ENCODE data around the gene PMAIP1. TPM values are rescaled to one million over a fixed set of nuclear protein-coding genes. Genes with fewer than 3 reads are reported as not detected.

Gene PMAIP1
- total and polyA plus RNA-seq, 9 of the 15 experiments (the other 6 are each of a cell fraction or from before 2014, with no cell fraction given), result 8.0 to 22.9 (median 14.9) TPM

GRCh38 chr18:59871711-59872362 is 28.0 kb upstream of the PMAIP1 start:
- ATAC-seq, result peak; percentile 40; the same call in 1 of the 3 replicates
- Histone ChIP-seq H3K4me2 (ENCODE audit: insufficient read depth, low read length) (no peak overlapping the region), H2AFZ (ENCODE audit: low read depth, low read length) (0 out of 2 replicates have a peak overlapping the region, but pooled peaks have one; percentile 24), H3K27ac (ENCODE audit: extremely low read depth, low read depth, low read length) (no peak overlapping the region), H3K4me3 (no peak overlapping the region), H3K9me1 (ENCODE audit: control insufficient read depth, insufficient read depth, low read length) (no peaks in the 10 kb centered on the region), H3K9ac (ENCODE audit: insufficient read depth in 1 of 2, low read depth in 2 of 2, low read length in 2 of 2) (no peak overlapping the region), H3K79me2 (ENCODE audit: control insufficient read depth, insufficient read depth, low read length) (no peaks in the 10 kb centered on the region), H3K27me3 (ENCODE audit: control insufficient read depth in 2 of 2, insufficient read depth in 2 of 2, low read length in 2 of 2) (no peaks in the 10 kb centered on the region), H4K20me1 (replicated peaks; ENCODE audit: control insufficient read depth, insufficient read depth, low read length) (no peaks in the 10 kb centered on the region), H3K9me3 (replicated peaks; ENCODE audit: control insufficient read depth, insufficient read depth, low read depth, low read length) (no peaks in the 10 kb centered on the region), H3K36me3 (ENCODE audit: control insufficient read depth, insufficient read depth, low read length) (no peaks in the 10 kb centered on the region), H3K4me1 (replicated peaks in 1 of 2; ENCODE audit: control insufficient read depth in 2 of 2, insufficient read depth in 2 of 2, low read length in 2 of 2) (no peaks in the 10 kb centered on the region; a peak in 3 of 5 replicates)
- no peak for FAIRE-seq
- intact Hi-C loops (cut with micrococcal nuclease) (no loop called here), in situ Hi-C loops (cut with MboI) (no loop called here)
- TF ChIP-seq THRA (IDR thresholded peaks at IDR 0.05) (no peak), ZNF324 (CRISPR knock-in tag; IDR thresholded peaks at IDR 0.05) (no peak), E2F3 (CRISPR knock-in tag; IDR thresholded peaks at IDR 0.05) (no peak), LCOR (CRISPR knock-in tag; IDR thresholded peaks at IDR 0.05) (no peak), ZBTB40 (IDR thresholded peaks at IDR 0.05) (no peak), ZBTB40 (CRISPR knock-in tag; IDR thresholded peaks at IDR 0.05) (no peak), KDM5B (IDR thresholded peaks at IDR 0.05; ENCODE audit: insufficient replicate concordance, low read depth, low read length) (no peak), ZNF184 (CRISPR knock-in tag; IDR thresholded peaks at IDR 0.05) (no peak), SP2 (IDR thresholded peaks at IDR 0.05; ENCODE audit: extremely low read depth, low read depth, low read length, poor library complexity, severe bottlenecking) (no peak)
- ChIA-PET CTCF (ENCODE audit: low intra/inter-chr PET ratio) (no interaction called here), POLR2A (interaction anchor here (2.5 kb wide), 1 partner anchor 29 kb away, joined by 15 read pairs; the partner anchor contains the start of gene PMAIP1)
- no peak for DNase-seq (ENCODE audit: extremely low read depth in 1 of 4, low spot score in 3 of 4)
- WGBS (ENCODE audit: insufficient coverage, low coverage, missing lambda C conversion rate), result 64% methylated on average over 9 of the region's 10 CpGs
- no TSS peak for BruUV-seq (replicated peaks)
